ENCODE results near the gene GRM3. TPM values are rescaled to one million over a fixed set of nuclear protein-coding genes. Genes with fewer than 3 reads are reported as not detected.

Gene GRM3
- total RNA-seq, 4 donors from 2014 or later, result not detected

DNA sequence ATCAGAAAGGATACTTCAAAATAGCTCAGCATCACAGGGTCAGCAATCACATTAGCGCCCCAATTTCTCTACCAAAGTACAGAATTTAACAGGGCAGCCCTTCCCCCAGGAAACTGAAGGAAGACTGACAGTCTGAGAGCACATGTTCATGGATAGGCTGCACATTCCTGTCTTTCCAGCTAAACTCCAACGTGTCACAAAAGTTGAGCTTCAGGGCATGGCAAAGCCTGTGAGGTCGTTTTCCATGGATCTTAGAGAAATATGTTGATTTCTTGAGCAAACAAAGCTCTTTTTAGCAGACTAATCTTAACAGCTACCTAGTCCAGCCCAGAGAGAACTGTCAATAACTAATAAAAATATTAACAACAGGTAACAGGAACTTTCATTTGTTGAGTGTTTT, 207.9 kb downstream of the GRM3 start:
- no peak overlapping the region for H3K4me3 ChIP-seq
- 65% methylated on average over 3 of the region's 3 CpGs for WGBS
- H3K36me3 ChIP-seq, result no peaks in the 10 kb centered on the region
- TF ChIP-seq POLR2A (IDR thresholded peaks at IDR 0.05; ENCODE audit: low read depth) (no peak), EP300 (IDR thresholded peaks at IDR 0.05) (no peak), POLR2AphosphoS5 (IDR thresholded peaks at IDR 0.05) (no peak)
- TF ChIP-seq, protein P1, sequence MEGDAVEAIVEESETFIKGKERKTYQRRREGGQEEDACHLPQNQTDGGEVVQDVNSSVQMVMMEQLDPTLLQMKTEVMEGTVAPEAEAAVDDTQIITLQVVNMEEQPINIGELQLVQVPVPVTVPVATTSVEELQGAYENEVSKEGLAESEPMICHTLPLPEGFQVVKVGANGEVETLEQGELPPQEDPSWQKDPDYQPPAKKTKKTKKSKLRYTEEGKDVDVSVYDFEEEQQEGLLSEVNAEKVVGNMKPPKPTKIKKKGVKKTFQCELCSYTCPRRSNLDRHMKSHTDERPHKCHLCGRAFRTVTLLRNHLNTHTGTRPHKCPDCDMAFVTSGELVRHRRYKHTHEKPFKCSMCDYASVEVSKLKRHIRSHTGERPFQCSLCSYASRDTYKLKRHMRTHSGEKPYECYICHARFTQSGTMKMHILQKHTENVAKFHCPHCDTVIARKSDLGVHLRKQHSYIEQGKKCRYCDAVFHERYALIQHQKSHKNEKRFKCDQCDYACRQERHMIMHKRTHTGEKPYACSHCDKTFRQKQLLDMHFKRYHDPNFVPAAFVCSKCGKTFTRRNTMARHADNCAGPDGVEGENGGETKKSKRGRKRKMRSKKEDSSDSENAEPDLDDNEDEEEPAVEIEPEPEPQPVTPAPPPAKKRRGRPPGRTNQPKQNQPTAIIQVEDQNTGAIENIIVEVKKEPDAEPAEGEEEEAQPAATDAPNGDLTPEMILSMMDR (IDR thresholded peaks at IDR 0.05), result no peak
- no peaks in the 10 kb centered on the region for H3K4me1 ChIP-seq
- intact Hi-C loops (cut with DNase I), result no loop called here
- DNase-seq (ENCODE audit: extremely low spot score), result no peak
- H3K27me3 ChIP-seq, result no peaks in the 10 kb centered on the region
- no peaks in the 10 kb centered on the region for H3K9me3 ChIP-seq
- no peak overlapping the region for H3K27ac ChIP-seq (replicated peaks in 1 of 4)

DNA sequence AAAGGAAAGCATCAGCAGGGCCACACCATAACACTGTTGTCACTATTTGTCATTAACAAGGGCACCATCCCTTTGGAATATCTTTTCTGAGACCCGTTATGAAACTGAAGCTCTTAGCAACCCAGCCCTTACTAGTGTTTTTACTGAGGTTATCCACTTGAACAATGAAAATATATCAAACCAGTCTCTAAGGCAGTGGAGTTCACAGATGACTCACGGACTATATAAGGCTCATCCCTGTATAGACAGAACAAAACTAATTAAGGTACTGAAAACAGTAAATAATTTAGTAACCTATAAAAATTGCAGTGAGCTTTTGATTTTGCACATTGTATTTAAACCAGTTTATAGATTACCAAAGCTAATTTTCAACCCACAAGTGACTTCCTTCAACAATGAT, 219.7 kb downstream of the GRM3 start:
- no peaks in the 10 kb centered on the region for H3K4me1 ChIP-seq
- no peak overlapping the region for H3K27ac ChIP-seq (replicated peaks in 1 of 4)
- H3K27me3 ChIP-seq, result no peaks in the 10 kb centered on the region
- no peak overlapping the region for H3K4me3 ChIP-seq
- no peaks in the 10 kb centered on the region for H3K36me3 ChIP-seq
- TF ChIP-seq POLR2A (IDR thresholded peaks at IDR 0.05; ENCODE audit: low read depth) (no peak), POLR2AphosphoS5 (IDR thresholded peaks at IDR 0.05) (no peak), EP300 (IDR thresholded peaks at IDR 0.05) (no peak)
- TF ChIP-seq, protein P1 (IDR thresholded peaks at IDR 0.05), result no peak
- peaks cover 0 to 6% (median 0%) of the 10 kb centered on the region in 4 donors for H3K9me3 ChIP-seq
- DNase-seq (ENCODE audit: extremely low spot score), result no peak
- intact Hi-C loops (cut with DNase I), result no loop called here
- WGBS, result 88% methylated on average over 2 of the region's 2 CpGs

DNA sequence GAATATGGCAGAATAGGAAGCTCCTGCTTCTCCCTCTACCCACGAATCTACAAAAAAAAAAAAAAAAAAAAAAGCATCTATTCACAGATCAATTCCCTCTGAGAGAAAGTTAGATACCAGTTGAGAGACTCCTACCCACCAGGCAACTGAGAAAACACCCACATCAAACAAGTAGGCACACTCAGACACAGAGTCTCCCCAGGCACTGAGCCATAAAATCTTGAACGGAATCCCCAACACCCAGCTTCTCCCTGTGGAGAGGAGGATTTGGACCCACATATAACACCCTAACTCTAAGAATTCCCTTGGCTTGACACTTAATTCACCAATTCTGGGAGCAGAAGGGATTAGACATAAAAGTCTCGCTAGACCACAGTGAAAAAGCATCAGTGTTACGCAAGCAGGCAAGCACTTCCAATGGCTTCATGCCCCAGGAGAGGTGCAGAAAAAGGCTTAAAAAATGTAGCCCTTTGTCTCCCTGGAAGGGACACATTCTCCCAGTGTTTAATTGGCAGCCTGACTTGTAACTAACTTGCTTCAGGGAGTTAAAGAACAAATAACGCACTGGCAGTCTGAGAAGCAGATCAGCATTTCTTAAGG, 223.6 kb downstream of the GRM3 start:
- TF ChIP-seq POLR2A (IDR thresholded peaks at IDR 0.05; ENCODE audit: low read depth) (no peak), EP300 (IDR thresholded peaks at IDR 0.05) (no peak), POLR2AphosphoS5 (IDR thresholded peaks at IDR 0.05) (no peak)
- TF ChIP-seq, protein P1 (IDR thresholded peaks at IDR 0.05), result no peak
- no peak overlapping the region for H3K27ac ChIP-seq (replicated peaks in 1 of 4)
- DNase-seq (ENCODE audit: extremely low spot score), result no peak

DNA sequence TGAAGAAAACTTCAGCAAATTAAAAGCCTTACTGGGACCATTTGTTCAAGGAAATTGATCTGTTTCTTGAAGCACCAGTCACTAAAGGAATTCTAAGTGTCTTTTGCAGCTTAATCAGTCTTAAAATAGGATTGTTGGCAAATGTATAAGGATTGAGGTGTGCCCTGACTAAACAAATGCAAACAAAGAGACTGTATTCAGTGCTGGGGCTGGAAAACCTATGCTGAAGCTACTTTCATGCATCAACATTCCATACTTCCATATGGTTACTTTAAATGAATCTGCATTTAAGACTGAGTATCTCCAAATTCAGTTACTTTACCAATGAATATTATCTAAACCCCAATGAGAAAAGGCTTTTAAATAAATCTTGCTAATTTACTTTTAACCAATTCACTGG, 232.4 kb downstream of the GRM3 start:
- Histone ChIP-seq H3K9me3 (peaks cover 0 to 8% (median 2%) of the 10 kb centered on the region in 4 donors), H3K27ac (replicated peaks in 1 of 4) (no peak overlapping the region), H3K4me1 (no peaks in the 10 kb centered on the region), H3K27me3 (no peaks in the 10 kb centered on the region), H3K36me3 (no peaks in the 10 kb centered on the region), H3K4me3 (no peak overlapping the region)
- no peak for TF ChIP-seq POLR2A (IDR thresholded peaks at IDR 0.05; ENCODE audit: low read depth)
- TF ChIP-seq, protein P1 (IDR thresholded peaks at IDR 0.05), result no peak
- TF ChIP-seq POLR2AphosphoS5 (IDR thresholded peaks at IDR 0.05), result no peak
- no peak for TF ChIP-seq EP300 (IDR thresholded peaks at IDR 0.05)
- intact Hi-C loops (cut with DNase I), result no loop called here
- no peak for DNase-seq (ENCODE audit: extremely low spot score)

More for the DNA sequence above, 223.6 kb downstream of the GRM3 start:
- H3K4me3 ChIP-seq, result no peak overlapping the region
- 79% methylated on average over 5 of the region's 5 CpGs for WGBS
- H3K9me3 ChIP-seq, result peaks cover 0 to 6% (median 0%) of the 10 kb centered on the region in 4 donors
- H3K4me1 ChIP-seq, result no peaks in the 10 kb centered on the region
- intact Hi-C loops (cut with DNase I), result no loop called here
- H3K36me3 ChIP-seq, result no peaks in the 10 kb centered on the region
- no peaks in the 10 kb centered on the region for H3K27me3 ChIP-seq

DNA sequence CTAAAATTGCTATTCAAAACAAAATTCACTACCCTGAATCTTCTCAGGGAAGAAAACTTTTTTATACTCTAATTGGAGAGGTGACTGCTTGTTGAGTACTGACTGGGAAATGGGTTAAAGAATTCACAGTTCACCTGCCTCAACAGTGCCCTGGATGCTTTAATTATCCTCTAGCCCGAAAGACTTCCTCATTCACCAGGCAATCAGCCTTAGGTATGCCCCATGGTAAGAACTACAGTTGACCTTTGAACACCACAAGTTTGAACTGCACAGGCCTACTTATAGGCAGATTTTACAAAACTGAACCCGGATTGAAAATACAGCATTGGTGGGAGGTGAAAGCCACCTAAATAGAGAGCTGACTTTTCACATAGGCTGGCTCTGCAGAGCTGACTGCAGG, 240.4 kb downstream of the GRM3 start:
- TF ChIP-seq POLR2A (IDR thresholded peaks at IDR 0.05; ENCODE audit: low read depth), result no peak
- TF ChIP-seq, protein P1 (IDR thresholded peaks at IDR 0.05), result no peak
- TF ChIP-seq EP300 (IDR thresholded peaks at IDR 0.05), result no peak
- no peak for TF ChIP-seq POLR2AphosphoS5 (IDR thresholded peaks at IDR 0.05)
- WGBS, result 82% methylated on average over 2 of the region's 2 CpGs
- Histone ChIP-seq H3K4me1 (no peaks in the 10 kb centered on the region), H3K27me3 (no peaks in the 10 kb centered on the region), H3K4me3 (no peak overlapping the region), H3K36me3 (peaks cover 0 to 5% (median 0%) of the 10 kb centered on the region in 4 donors), H3K9me3 (no peaks in the 10 kb centered on the region), H3K27ac (replicated peaks in 1 of 4) (no peak overlapping the region)
- intact Hi-C loops (cut with DNase I), result no loop called here
- DNase-seq (ENCODE audit: extremely low spot score), result no peak

Measured in esophagus muscularis mucosa (tissue), 4 donors.